Fibroblast of lung (primary cell): Measurements from ENCODE around the gene FGD2.

Experiments
- CTCF ChIP-seq, 2 donors: IDR thresholded peaks in 1 of 2; conservative IDR thresholded peaks in 1 of 2; 1 replicate in 1 of 2; 2 replicates in 1 of 2; pipeline ENCODE4 v1.5.1; 2011 to 2012; ENCODE audit warnings: low read length in 2 of 2, control low read depth in 1 of 2, inconsistent platforms in 1 of 2, low read depth in 1 of 2, mild to moderate bottlenecking in 1 of 2
- EZH2 ChIP-seq: IDR thresholded peaks from 2 replicates; pipeline ENCODE4 v1.5.1; 2012; ENCODE audit warnings: low read length, control low read depth, mild to moderate bottlenecking; ENCODE audit errors: missing control alignments

DNA sequence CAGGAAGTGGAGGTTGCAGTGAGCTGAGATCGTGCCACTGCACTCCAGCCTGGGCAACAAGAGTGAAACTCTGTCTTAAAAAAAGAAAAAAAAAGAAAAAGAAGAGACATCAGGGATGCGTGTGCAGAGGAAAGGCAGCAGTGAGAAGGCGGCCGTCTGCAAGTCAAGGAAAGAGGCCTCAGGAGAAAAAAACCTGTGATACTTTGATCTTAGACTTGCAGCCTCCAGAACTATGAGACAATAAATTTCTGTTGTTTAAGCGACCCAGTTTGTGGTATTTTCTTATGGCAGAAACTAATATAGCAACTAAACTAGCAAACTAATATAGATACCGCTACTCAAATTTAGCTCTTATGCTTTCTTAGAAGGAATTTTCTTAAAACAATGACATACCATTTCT, 36.1 kb downstream of the FGD2 start:
- TF ChIP-seq CTCF (conservative IDR thresholded peaks at IDR 0.05 in 1 of 2, IDR thresholded peaks at IDR 0.05 in 1 of 2; ENCODE audit: low read depth in 1 of 2, low read length in 2 of 2) (no peak), EZH2 (no peak)
